ENCODE measurements around the gene HS1BP3. TPM values are rescaled to one million over a fixed set of nuclear protein-coding genes. Genes with fewer than 3 reads are reported as not detected.

The HS1BP3 gene
- total RNA-seq, 1 experiment from 2014 or later = 28.0 TPM

DNA sequence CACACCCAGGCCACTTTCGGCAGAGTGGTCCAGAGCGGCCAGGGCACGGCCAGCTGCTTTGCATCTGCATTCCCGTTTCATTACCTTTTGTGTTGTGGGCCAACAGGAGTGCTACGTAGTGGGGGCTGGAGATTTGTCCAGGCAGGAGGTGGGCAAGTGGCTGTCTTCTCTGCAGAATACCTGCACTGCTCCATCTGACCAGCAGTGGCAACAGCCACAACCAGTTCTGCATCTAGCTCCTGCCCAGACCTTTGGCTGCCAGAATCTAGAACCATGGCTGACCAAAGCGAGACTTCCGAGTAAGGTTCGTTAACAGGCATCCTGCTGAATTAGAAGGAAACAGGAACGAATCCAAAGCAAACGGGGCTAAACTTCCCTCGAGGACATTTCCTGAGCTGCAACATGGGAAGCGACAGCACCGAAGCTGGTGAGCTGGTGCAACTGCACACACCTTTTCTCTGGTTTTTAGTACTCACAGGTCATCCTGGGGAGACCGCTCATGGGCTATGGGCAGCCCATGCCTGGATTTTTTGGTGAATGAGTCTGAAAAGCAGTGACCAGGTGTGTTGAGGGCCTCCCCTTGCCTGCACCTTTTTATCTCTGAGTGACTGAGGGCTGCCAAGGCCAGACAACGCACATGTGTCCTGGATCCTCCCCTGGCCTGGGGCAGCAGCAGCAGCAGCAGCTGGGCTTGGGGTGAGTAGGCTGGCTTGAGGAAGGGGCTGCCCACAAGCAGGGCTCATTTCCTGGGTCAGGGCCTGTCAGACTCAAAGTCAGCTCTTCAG, 26.6 kb upstream of the HS1BP3 start:
- Histone ChIP-seq H3K36me3 (no peaks in the 10 kb centered on the region), H3K27me3 (no peaks in the 10 kb centered on the region), H3K9me3 (no peaks in the 10 kb centered on the region), H3K4me3 (no peak overlapping the region)
- no peak for DNase-seq

DNA sequence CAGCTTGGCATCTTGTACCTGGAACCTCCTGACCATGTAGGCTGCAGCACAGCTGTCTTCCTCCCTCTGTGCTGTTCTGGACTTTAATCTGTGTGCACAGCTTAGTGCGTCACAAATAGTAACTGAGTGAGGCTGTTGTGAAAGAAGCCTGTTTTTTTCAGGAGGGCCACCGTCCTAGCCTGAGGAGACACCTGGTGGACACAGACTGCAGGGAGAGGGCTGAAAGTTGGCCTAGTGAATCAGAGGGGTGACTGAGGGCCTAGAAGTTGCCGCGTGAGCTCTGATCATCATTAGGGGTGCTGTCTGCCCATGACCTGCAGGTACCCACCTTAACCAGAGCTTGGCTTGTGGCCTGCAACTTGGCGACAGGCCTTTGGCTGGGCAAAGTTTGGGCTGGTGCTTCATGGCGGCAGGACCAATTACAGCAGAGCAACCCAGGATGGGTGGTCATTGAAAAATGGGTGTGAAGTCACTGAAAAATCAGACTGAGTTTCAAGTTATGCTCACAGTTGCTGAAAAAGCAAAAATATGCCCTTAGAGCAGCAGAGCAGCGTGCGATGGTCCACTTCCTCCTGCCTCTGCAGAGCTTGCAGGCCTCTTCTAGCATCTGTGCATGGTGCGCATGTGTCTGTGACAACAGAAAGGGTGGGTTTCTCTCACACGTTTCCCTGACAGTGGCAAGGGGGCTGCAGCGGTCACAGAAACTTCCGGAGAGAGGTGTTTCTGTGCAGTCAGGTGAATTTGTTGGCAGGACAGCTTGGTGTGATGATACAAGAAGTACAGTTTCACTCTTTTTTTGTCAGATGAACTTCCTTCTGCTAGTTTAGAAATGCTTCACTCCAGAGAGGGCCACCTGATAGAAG, 25.7 kb upstream of the HS1BP3 start:
- DNase-seq = no peak
- no peaks in the 10 kb centered on the region for H3K9me3 ChIP-seq
- H3K4me3 ChIP-seq = no peak overlapping the region
- H3K36me3 ChIP-seq = no peaks in the 10 kb centered on the region
- H3K27me3 ChIP-seq = no peaks in the 10 kb centered on the region

DNA sequence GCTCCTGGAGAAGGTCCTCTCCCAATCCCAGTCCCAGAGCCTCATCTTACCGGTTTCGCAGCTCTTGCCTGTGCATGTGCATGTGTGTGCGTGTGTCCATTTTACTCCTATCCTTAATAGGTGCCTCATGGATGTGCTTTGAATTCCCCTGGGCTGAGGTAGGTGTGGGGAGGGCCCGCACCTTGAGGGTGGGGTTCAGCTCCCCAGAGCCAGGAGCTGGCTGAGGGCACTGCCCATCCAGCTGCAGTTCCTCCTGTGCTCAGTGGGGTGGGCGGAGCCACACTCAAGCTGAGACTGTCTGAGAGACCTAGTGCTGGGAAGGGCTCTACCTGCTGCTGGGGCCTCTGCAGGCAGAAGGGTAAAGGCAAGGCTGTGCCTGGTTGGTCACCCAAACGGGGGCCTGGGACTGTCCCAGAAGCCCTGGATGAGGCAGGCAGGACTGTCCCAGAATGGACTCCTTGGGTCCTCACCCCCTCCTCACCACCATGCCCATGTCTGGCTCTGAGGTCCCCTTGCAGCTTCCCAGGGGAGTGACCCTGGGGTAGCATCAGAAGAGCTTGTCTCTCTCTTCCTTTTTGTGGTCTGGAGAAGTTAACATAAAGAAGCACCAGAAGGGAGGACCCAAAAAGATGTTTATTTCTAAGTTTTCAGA, 24.9 kb upstream of the HS1BP3 start:
- no peaks in the 10 kb centered on the region for H3K36me3 ChIP-seq
- H3K9me3 ChIP-seq = no peaks in the 10 kb centered on the region
- DNase-seq = peak; percentile 19
- no peak overlapping the region for H3K4me3 ChIP-seq
- no peaks in the 10 kb centered on the region for H3K27me3 ChIP-seq

DNA sequence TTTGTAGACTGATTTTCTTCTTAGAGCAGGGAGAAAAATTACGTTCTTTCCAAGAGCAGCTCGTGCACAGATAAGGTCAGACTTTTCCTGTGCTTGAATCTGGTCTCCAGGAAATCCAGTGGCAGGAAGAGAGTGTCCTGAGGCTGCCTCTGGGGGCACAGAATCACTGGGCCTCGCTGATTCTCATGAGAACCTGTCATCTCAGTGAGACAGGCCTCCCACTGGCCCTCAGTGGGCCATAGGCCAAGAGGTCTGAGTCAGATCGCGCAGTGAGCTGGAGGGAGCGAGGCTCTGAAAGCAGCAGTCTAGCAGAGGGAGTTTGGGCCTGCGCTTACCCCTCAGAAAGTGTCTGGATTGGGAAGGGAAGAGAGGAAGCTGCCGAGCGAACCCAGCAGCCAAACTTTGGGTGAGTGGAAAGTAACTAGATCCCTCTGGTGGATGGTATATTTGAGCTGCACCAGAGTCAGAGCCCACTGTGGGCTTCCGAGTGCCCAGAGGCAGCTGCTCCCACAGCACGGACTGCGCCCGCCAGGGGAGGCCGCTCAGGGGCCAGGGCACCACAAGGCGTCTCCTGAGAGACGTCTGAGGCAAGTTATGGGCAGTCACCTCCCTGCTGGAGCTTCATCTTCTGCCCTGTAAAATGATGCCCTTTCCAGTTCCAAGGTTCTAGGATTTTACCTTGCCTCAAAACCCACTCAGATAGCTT, 24.2 kb upstream of the HS1BP3 start:
- Histone ChIP-seq H3K27me3 (no peaks in the 10 kb centered on the region), H3K4me3 (no peak overlapping the region), H3K9me3 (no peaks in the 10 kb centered on the region), H3K36me3 (no peaks in the 10 kb centered on the region)
- peak; percentile 89 for DNase-seq

DNA sequence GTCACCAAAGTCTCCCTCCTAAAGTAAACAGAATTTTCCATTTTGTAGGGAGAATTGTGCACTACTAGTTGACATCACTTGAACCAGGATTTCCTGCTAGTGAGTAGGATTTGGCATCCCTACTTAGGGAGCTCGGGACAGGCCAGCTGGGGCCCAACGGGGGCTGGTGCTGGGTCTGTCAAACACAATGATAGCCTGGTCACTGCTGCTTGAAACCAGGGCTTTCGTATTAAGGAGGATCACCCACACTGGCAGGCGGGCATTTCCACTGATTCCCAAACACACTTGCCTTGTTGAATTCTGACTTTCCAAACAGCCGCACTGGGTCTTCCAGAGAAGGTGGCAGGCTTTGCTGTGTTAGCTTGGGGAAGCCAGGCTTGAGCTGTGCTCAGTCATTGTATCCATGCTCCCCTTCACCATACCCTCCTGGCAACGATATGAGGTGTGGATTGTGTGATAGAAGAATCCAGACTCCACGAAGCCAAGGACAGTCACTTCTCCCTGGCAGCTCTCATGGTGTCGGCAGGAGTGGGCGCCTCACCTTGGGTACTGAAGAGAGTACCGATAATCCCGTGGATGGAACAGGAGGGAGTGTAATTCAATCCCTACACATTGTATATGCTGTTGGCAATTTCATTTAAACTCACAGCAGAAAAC, 23.5 kb upstream of the HS1BP3 start:
- no peaks in the 10 kb centered on the region for H3K9me3 ChIP-seq
- no peak for DNase-seq
- H3K4me3 ChIP-seq = no peak overlapping the region
- H3K36me3 ChIP-seq = no peaks in the 10 kb centered on the region
- no peaks in the 10 kb centered on the region for H3K27me3 ChIP-seq

DNA sequence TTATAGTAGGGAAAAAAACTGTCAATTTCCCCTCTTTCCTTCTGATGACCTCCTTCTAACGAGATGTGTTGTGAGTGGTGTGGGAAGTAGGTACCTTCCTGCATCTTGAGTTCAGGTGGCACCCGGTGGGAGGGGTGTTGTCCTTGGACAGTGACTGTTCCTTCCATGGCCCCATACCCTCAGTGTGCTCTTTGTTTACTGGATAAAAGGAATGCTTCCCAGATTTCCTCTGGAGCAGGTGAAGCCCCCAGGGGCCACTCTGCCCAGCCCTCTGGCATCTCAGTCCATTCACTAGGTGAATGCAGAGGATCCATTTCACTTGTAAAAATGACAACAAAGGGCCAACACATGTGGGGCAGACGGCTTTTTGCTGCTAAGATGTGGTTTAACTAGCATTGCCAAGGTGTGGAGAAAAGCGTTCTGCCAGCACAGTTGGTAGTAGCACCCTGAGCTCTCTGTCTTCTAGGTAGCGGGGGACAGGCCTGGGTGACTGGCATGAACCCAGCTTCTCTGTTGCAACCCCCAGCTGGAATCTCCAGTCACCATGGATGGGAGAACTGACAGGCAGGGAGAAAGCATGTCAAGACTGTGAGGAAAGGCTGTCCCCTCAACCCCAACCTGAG, 22.9 kb upstream of the HS1BP3 start:
- H3K9me3 ChIP-seq = no peaks in the 10 kb centered on the region
- DNase-seq = no peak
- no peak overlapping the region for H3K4me3 ChIP-seq
- no peaks in the 10 kb centered on the region for H3K36me3 ChIP-seq
- H3K27me3 ChIP-seq = no peaks in the 10 kb centered on the region

DNA sequence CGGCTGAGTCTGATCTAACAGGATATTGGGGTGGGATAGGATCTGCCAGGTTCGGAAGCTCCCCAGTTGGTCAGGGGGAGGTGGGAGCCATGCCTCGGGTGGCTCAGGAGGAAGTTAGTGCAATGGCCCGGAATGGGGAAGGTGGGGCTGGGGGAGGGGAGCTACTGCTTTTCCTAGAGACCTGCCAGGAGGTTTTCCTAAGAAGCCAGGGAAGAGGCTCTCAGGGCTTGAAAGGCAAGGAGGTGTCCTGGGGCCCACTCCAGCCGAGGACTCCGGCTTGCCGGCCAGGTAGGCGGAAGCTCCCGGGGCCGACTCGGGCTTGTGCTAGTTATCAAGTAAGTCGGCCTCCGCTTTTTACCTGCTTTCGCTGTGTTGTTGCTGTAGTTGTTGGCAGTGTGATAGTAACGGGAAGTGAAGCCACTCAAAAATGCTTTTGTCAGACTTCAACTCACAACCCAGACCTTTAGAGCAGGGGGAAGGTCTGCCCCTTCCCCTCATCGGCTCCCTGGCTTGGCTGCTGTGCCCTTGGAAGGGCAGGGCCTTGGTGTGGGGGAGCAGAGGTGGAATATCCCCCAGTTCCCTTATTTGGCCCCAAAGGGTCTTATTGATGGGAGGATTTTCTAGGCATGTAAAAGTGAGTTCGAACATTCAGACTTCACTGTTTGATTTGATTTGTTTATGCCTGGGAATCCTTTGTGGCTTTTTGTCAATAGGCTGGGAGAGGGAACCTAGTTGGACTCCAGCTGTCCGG, 21.5 kb upstream of the HS1BP3 start:
- Histone ChIP-seq H3K9me3 (no peaks in the 10 kb centered on the region), H3K4me3 (no peak overlapping the region), H3K27me3 (0 out of 2 replicates have a peak, but pooled peaks cover 2% of the 10 kb centered on the region), H3K36me3 (no peaks in the 10 kb centered on the region)
- DNase-seq = no peak

DNA sequence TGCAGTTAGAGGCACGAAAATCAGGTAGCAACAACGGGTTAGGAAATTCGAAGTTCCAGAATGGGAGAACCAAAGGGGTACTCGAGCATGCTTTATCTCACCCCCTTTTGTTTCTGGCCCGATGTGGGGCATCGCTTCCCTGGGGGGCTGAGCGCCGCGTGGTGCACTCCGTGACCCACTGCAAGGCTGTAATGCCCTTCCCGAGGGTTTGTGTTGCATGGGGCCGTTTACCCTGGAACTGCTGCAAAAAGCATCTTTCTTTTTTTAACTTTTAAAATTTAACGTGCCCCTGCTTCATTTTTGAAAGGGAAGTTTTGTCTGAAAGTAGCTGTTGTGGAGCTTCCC, 20.8 kb upstream of the HS1BP3 start:
- H3K9me3 ChIP-seq = no peaks in the 10 kb centered on the region

DNA sequence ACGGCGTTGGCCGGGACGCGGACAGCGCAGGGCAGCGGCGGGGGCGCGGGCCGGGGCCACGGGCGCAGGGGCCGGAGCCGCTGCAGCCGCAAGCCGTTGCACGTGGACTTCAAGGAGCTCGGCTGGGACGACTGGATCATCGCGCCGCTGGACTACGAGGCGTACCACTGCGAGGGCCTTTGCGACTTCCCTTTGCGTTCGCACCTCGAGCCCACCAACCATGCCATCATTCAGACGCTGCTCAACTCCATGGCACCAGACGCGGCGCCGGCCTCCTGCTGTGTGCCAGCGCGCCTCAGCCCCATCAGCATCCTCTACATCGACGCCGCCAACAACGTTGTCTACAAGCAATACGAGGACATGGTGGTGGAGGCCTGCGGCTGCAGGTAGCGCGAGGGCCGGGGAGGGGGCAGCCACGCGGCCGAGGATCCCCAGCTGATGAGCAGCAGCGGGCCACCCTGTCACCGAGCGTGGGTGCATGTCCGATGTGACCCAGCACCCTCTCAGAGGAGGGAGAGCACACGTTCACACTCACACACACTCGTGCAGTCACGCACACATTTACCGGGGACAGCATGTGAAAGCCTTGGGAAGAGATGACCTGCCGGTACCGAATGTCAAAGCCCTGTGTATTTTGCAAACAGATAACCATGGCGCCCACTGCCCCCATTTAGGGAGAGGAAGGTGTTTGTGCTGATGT, 20.3 kb upstream of the HS1BP3 start:
- no peaks in the 10 kb centered on the region for H3K36me3 ChIP-seq
- no peak for DNase-seq
- peaks cover 5% of the 10 kb centered on the region for H3K27me3 ChIP-seq
- no peak overlapping the region for H3K4me3 ChIP-seq
- no peaks in the 10 kb centered on the region for H3K9me3 ChIP-seq

More for the DNA sequence above, 20.8 kb upstream of the HS1BP3 start:
- H3K27me3 ChIP-seq = peaks cover 2% of the 10 kb centered on the region; the same call in 1 of the 2 replicates
- H3K36me3 ChIP-seq = no peaks in the 10 kb centered on the region
- no peak for DNase-seq
- no peak overlapping the region for H3K4me3 ChIP-seq

DNA sequence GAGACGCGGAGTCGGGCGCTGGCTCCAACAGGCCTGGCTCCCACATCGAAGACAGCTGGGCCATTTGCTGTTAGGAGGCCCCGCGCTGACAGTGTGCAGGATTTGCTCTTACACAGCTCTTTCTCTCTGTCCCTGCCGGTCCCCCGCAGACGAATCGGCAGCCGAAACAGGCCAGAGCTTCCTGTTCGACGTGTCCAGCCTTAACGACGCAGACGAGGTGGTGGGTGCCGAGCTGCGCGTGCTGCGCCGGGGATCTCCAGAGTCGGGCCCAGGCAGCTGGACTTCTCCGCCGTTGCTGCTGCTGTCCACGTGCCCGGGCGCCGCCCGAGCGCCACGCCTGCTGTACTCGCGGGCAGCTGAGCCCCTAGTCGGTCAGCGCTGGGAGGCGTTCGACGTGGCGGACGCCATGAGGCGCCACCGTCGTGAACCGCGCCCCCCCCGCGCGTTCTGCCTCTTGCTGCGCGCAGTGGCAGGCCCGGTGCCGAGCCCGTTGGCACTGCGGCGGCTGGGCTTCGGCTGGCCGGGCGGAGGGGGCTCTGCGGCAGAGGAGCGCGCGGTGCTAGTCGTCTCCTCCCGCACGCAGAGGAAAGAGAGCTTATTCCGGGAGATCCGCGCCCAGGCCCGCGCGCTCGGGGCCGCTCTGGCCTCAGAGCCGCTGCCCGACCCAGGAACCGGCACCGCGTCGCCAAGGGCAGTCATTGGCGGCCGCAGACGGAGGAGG, 19.6 kb upstream of the HS1BP3 start:
- DNase-seq = no peak
- Histone ChIP-seq H3K4me3 (no peak overlapping the region), H3K36me3 (no peaks in the 10 kb centered on the region), H3K27me3 (peaks cover 12% of the 10 kb centered on the region), H3K9me3 (no peaks in the 10 kb centered on the region)

DNA sequence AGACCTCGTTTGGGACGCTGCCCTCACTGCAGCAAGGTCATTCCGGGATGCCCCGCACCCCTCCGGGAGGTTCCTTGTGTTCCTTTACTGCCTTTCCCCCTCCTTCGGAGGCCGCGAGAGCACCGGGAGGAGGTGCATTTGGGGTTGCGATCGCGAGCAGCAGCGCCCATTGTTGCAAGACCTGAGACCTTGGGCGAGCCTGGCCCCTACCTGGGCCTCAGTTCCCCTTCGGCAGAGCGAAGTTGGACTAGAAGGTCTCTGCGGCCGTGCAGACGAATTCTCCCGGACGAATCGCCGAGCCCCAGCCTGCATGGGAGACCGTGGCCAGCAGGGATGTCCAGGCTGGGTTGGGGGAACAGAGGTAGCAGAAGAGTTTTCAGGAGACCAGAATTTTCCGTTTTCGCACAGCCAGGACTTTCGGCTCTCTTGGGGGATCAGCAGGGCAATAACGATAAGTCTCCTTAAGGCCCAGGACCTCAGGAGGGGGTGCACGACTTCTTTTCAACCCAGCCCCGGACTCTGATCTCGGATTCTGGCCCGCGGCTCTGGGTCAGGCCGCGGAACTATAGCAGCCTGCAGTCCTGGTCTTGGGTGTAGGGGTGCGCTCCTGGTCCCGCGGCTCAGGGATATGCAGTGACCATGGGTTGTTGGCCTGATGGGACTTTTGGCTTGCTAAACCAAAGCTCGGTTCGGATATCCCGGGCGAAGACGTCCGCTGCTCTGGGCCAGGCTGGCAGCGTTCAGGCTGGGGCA, 18.8 kb upstream of the HS1BP3 start:
- Histone ChIP-seq H3K4me3 (no peak overlapping the region), H3K27me3 (peaks cover 20% of the 10 kb centered on the region), H3K9me3 (no peaks in the 10 kb centered on the region), H3K36me3 (no peaks in the 10 kb centered on the region)
- DNase-seq = no peak

DNA sequence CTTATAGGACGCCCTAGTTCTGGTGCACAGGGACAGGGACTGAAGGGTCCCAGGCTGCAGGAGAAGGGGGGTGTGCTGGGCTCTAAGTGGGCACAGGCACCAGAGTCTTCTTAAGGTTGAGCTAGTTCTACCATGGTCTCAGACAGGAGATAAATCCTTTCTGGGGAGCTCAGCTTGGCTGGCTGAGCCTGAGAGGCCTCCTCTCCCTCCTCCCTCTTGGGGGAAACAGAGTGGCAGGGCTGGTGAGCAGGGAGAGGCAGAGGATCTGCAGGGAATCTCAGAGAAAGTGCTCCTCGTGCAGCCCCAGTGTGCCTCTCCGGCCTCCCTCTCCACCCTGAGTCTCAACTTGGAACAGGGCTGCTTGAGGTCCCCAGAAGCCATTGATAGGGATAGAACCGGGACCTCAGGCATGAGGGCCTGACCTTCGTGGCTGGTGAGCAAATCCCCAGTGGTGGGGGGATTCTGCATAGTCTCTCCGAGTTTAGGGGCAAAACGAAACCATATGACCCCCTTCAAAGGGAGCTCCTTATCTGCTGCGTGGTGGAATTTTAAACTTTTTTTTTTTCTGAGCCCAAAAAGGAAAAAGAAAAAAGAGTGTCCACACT, 18.1 kb upstream of the HS1BP3 start:
- Histone ChIP-seq H3K27me3 (peaks cover 27% of the 10 kb centered on the region), H3K9me3 (no peaks in the 10 kb centered on the region), H3K36me3 (no peaks in the 10 kb centered on the region), H3K4me3 (no peak overlapping the region)
- DNase-seq = no peak

DNA sequence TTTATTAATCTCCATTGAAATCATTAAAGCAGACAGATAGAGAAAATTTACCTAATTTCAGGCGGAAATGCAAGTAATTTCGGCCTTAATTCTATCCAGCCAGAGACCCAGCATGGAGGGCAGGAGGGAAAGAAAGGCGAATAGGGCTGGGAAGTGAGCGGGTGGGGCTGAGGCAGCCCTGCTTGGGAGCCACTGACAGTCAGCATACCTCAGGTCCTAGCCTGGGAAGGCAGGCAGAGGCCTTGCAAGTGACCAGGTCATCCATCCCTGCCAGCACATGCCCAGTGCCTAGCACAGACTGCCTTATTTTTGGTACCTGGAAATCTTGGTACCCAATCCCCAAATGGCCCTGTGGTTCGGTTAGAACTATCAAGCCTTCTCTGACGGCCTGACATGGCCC, 17.6 kb upstream of the HS1BP3 start:
- peaks cover 32% of the 10 kb centered on the region for H3K27me3 ChIP-seq
- no peaks in the 10 kb centered on the region for H3K36me3 ChIP-seq
- no peak for DNase-seq
- H3K9me3 ChIP-seq = no peaks in the 10 kb centered on the region
- no peak overlapping the region for H3K4me3 ChIP-seq
